Fibroblast of the conjunctiva (primary cell): ENCODE data around the gene RNF113B.

ENCODE experiments used
- DNase-seq: peaks from one replicate; pipeline ENCODE4 v3.0.0-alpha.2; 2010; ENCODE audit warnings: low read depth

RNF113B gene

DNA sequence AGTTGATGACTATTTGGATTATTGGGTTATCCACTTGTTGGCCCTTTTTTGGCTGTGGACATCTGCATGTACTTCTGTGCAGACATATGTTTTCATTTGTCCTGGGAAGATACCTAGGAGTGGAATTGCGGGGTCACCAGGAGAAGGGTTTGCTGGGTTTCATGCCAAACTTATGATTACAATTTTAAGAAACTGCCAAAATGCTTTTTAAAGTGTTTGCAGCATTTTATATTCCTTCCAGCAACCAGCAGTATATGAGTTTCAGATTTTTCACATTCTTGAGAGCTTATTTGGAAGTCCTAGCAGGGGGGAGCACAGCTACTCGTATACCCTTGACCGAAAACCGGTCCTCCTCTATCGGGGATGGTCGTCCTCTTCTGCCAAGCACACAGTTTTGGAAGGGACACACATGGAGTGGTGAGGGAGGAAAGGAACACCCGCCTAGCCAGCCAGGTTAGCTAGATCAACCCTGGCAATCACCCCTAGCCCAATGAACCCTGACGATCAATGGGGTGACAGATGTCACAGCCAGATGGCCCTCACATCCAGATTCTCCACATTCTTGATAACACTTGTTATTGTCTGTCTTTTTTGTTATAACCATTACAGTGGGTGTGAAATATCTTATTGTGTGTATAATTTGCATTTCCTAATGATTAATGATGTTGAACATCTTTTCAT lies 26.7 kb upstream of the RNF113B start:
- no peak for DNase-seq

DNA sequence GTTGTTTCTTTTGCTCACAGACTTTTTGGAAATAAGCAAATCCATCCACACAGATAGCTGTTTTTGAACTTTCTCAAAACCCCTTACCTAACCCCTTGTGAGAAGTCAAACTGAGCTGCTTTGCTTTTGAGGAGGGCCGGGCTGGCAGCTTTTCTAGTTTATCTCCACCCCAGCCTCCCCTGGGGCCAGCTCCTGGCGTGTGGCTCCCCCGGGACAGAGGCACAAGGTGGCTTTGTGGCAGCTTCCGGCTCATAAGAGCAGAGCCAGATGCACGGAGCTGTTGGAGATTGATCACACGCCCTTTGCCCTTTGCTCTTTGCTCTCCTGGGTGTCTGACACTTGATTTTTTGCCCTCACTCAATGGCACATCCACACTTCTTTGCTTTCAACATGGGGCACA lies 24.9 kb upstream of the RNF113B start:
- DNase-seq = no peak

DNA sequence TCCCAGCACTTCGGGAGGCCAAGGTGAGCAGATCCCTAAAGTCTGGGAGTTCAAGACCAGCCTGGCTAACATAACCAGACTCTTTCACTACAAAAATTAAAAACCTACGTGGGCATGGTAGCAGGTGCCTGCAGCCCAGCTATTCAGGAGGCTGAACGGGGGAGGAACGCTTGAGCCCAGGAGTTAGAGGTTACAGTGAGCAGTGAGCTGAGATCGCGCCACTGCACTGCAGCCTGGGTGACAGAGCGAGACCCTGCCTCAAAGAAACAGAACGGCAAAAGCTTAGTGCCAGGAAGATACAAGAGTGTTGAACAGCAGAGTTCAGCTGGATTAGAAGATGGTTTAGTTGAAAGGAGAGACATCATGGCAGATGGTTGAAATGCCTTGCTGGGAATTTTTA lies 24.1 kb upstream of the RNF113B start:
- DNase-seq = no peak

GRCh38 chr13:98200211-98200878 lies 23.3 kb upstream of the RNF113B start:
- no peak for DNase-seq

DNA sequence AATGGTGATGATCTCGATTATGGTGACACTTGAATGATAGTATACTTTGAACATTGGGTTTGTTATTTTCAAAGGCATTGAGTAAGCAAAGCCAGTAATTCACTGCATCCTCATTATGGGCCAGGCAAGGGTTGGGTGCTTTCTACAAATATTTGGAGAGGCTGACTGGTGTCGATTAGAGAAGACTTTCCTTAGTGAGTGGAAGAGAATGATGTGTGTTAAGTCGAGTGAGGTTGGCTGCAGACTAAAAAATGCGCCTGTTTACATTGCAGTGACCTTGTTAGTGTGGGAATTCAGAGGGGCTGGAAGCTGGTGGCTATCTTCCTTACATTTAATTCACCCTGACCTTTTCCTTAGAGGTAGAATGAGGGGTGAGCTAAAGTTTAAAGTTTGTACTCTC lies 22.4 kb upstream of the RNF113B start:
- DNase-seq = no peak

- DNase-seq = no peak
Measured at GRCh38 chr13:98198683-98199082, 21.6 kb upstream of the RNF113B start.

GRCh38 chr13:98195054-98195791 lies 18.2 kb upstream of the RNF113B start:
- no peak for DNase-seq

DNA sequence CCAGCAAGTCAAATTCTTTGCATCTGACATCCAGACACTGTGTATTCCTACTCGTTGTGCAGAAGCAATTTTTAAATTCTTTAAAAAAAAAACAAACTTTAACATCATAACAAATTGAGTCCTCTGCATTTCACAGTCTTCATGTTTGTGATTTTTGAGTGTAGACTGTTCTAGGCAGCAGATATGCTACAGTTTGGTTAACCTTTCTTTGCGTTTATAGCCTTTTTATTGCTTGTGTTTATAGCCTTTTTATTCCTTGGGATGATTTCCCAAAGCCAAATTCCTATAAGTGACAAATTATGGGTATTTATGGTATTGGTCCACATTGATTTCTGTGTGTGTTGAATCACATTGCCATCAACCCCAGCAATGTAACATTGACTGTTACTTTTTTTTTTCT lies 14.9 kb upstream of the RNF113B start:
- no peak for DNase-seq

DNA sequence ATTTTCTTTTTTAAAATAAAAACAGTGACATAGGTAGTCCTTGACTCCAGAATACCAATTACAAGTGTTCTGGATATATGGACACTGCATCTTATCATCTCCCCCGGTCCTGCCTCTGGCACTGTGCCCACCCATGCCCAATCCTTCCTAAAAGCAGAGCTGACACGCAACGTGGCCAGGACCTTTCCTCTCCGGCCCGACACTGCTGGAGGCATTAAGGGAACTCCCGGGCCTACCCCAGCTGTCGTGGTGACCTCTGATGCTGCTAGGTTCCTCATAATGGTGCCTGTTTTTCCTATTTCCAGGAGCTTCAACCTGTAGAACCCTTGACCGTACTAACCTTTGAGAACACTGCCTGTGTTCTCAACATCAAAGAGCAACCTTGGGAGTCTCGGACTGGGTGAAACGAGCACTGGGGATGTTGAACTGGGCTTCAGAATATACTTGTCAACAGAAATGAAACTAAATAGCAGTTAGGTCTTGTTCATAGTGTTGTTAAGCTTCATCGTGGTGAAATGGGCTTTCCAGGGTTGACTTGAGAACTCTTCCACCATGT lies 13.9 kb upstream of the RNF113B start:
- no peak for DNase-seq

DNA sequence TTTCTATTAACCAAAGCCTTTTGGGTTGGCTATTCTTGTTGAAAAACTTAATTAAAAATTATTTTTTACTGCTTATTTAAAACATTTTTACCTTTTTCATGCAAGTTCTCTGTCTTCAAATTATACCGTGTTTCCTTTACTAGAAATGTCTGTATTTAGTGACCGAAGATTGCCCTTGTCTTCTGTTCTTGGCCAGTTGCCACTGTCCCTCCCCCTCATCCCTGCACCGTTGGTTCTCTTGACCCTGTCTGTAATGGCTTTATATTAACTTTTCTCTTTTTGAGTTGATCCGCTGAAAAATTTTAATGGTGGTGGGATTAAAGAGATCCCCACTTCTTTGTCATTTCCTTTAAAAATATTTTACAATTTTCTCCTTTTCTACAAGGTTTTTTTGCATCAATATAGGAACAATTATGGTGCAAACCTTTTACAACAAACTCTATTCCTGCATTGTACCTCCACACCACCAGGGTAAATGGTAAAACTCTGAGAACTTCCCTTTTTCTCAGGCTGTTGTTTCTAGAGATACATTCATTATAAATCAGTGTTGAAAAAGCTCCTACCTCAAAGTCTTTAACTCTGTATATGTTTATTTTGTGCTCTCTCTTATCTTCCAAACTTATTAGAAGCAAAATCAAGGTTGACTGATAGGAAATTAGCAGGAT lies 12.9 kb upstream of the RNF113B start:
- no peak for DNase-seq

- DNase-seq = no peak
Measured at GRCh38 chr13:98188544-98189166, 11.6 kb upstream of the RNF113B start.

GRCh38 chr13:98187965-98188261 lies 10.8 kb upstream of the RNF113B start:
- DNase-seq = no peak

- no peak for DNase-seq
Measured at GRCh38 chr13:98187155-98187964, 10.3 kb upstream of the RNF113B start.

DNA sequence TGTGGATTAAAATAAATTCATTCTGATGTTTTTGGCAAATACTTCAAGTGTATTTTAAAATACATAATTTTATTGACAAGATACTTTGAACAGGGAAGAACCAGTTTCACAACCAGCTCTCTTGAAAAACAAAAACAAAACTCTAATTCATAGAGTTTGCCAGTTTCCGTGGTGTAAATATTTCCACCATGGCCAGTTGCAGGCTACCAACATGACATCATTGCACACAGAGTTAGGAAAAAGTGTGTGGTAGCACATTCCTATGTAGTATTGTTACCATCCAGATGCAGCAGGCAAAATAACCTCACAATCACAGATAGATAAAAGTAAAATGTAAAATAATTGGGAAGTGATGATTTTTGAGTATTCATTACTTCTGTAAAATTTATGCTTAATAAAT lies 7.7 kb upstream of the RNF113B start:
- no peak for DNase-seq

DNA sequence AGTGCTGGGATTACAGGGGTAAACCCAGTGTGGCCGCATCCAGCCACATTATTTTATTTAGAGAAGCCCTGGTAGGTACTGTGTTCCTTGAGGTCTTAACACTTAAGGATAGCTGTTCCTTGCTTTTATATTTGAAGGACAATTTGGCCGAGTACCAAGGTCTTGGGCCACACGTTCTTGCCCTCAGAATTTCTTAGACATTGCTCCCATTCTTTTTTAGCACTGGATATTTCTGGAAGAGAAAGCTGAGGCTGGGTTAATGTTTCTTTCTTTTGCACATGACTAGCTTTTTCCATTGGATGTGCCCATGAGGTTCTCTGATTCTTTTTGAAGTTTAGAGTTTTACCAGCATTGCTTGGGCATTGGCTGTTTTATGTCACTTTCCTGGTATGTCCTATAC lies 5.5 kb upstream of the RNF113B start:
- no peak for DNase-seq

DNA sequence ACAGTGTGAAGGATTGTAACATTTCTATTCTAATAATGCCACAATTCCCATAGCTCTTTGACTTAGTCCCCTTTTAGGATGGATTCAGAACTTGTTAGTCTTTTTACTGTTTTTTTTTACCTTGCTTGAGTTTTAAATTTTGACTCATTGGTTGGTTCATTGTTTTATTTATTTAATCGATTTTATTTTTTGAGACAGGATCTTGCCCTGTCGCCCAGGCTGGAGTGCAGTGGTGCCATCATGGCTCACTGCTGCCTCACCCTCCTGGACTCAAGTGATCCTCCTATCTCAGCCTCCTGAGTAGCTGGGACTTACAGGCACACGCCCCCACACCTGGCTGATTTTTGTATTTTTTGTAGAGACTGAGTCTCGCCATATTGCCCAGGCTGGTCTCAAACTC lies 5.1 kb upstream of the RNF113B start:
- DNase-seq = no peak

- no peak for DNase-seq
Measured at GRCh38 chr13:98181111-98181815, 4.2 kb upstream of the RNF113B start.

- DNase-seq = no peak
Measured at GRCh38 chr13:98180092-98180491, 3.0 kb upstream of the RNF113B start.

GRCh38 chr13:98175823-98176222 lies 1.2 kb downstream of the RNF113B start:
- DNase-seq = no peak

DNA sequence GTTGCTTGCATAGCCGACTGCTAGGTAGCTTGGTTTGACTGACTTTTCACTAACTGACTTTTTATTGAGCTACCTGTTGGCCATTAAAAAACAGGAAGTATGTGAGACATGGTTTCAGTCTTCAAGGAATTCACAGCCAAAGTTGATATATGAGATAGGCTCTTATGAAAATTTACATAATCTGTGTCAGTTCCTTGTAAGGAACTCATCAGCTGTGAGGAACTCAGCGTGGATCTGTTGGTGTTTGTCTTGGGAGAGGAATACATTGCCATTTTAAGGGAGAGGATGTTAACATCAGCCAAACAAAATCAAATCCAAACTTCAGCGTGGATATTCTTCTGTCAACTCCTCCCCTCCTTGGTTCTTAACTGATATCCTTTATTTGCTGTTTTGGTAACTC lies 2.0 kb downstream of the RNF113B start:
- no peak for DNase-seq

DNA sequence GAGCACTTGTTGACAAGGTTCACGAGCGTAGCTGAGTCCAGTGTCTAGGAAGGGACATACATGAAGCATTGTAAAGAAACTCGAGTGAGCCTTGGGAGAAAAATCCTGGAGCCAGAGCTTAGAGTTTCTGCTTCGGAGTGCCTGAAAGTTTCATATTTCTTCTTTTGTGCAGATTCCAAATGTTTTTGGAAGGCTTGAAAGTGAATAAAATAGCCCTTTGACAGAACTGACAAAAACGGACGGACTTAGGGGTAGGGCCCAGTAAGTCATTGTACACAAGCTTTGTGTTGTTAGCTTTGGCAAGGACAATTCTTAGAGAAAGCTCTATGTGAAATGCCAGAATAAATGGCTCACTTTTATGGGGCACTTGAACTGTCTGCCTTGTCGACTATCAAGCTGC lies 2.8 kb downstream of the RNF113B start:
- no peak for DNase-seq
